IMR-90 (cell line): ENCODE measurements around the gene CYP24A1. TPM values are rescaled to one million over a fixed set of nuclear protein-coding genes. Genes with fewer than 3 reads are reported as not detected.

Experiments
- ATAC-seq: fragments of 200-7000 bp; cut with Tn5 transposase; 2 replicates; pipeline ENCODE4 v1.9.1; 2020; ENCODE audit warnings: low read depth, mild to moderate bottlenecking, moderate library complexity
- BruUV-seq: library from RNA; stranded (reverse); fragments of 400-500 nt; replicated peaks from 2 replicates; lab custom pipeline; 2021; lab: Mats Ljungman, UMichigan
- CTCF ChIA-PET: fragments of 300-600 bp; formaldehyde crosslinking; extraction: SDS; loops from one replicate; lab custom pipeline; 2021; ENCODE audit warnings: antibody characterized with exemption; lab: Yijun Ruan, JAX
- POLR2A ChIA-PET: fragments of 300-600 bp; sonication (Branson Sonifier 250); formaldehyde crosslinking; loops from one replicate; lab custom pipeline; 2022; ENCODE audit warnings: antibody characterized with exemption; ENCODE audit not compliant: unreplicated experiment; lab: Charles Lee
- DNase-seq: peaks from one replicate; pipeline ENCODE4 v3.0.0; 2013
- H2AFZ ChIP-seq: replicated peaks from 2 replicates; pipeline ENCODE3; 2013; ENCODE audit warnings: low read length, mild to moderate bottlenecking; ENCODE audit not compliant: poor library complexity
- H2AK5ac ChIP-seq: 2 replicates; pipeline ENCODE4 v1.6.1; 2013; ENCODE audit warnings: low read depth, low read length, inconsistent platforms
- H2AK9ac ChIP-seq: replicated peaks from 2 replicates; pipeline ENCODE3; 2013; ENCODE audit warnings: mild to moderate bottlenecking, low read depth, low read length, moderate library complexity; ENCODE audit not compliant: poor library complexity
- H2BK120ac ChIP-seq: 2 replicates; pipeline ENCODE4 v1.6.1; 2013; ENCODE audit warnings: low read depth, low read length, inconsistent platforms
- H2BK15ac ChIP-seq: 3 replicates; pipeline ENCODE4 v1.6.1; 2013; ENCODE audit warnings: low read depth, low read length, inconsistent platforms
- H2BK20ac ChIP-seq: 2 replicates; pipeline ENCODE4 v1.6.1; 2013; ENCODE audit warnings: low read depth, mild to moderate bottlenecking, inconsistent platforms, low read length, moderate library complexity
- H2BK5ac ChIP-seq: 2 replicates; pipeline ENCODE4 v1.6.1; 2013; ENCODE audit warnings: mild to moderate bottlenecking, low read depth, low read length, inconsistent platforms; ENCODE audit not compliant: poor library complexity, severe bottlenecking
- H3K14ac ChIP-seq: replicated peaks from 2 replicates; pipeline ENCODE4 v1.6.1; 2013; ENCODE audit warnings: low read depth, low read length, inconsistent platforms
- H3K18ac ChIP-seq: 2 replicates; pipeline ENCODE4 v1.6.1; 2013; ENCODE audit warnings: low read depth, low read length, control low read depth
- H3K23ac ChIP-seq: 2 replicates; pipeline ENCODE4 v1.6.1; 2013; ENCODE audit warnings: low read depth, low read length, inconsistent platforms
- H3K27ac ChIP-seq: 2 replicates; pipeline ENCODE4 v1.5.1; 2013; ENCODE audit warnings: mild to moderate bottlenecking, control low read depth, low read length; ENCODE audit not compliant: insufficient read depth
- H3K27me3 ChIP-seq: 2 replicates; pipeline ENCODE4 v1.6.1; 2013; ENCODE audit warnings: low read length; ENCODE audit not compliant: control insufficient read depth, insufficient read depth
- H3K36me3 ChIP-seq: 2 replicates; pipeline ENCODE4 v1.6.1; 2013; ENCODE audit warnings: low read length, mixed read lengths; ENCODE audit not compliant: control insufficient read depth, insufficient read depth
- H3K4ac ChIP-seq: 2 replicates; pipeline ENCODE4 v1.6.1; 2013; ENCODE audit warnings: low read depth, low read length, inconsistent platforms
- H3K4me1 ChIP-seq: 2 replicates; pipeline ENCODE4 v1.6.1; 2013; ENCODE audit warnings: low read length, mixed read lengths; ENCODE audit not compliant: control insufficient read depth, insufficient read depth
- H3K4me2 ChIP-seq: 2 replicates; pipeline ENCODE4 v1.6.1; 2013; ENCODE audit warnings: low read depth, mild to moderate bottlenecking, control low read depth, low read length, moderate library complexity
- H3K4me3 ChIP-seq: 2 replicates; pipeline ENCODE4 v1.5.1; 2013; ENCODE audit warnings: low read depth, mild to moderate bottlenecking, control low read depth, low read length, moderate library complexity; ENCODE audit not compliant: insufficient read depth
- H3K56ac ChIP-seq: 2 replicates; pipeline ENCODE4 v1.6.1; 2013; ENCODE audit warnings: low read length, inconsistent platforms; ENCODE audit not compliant: insufficient read depth; ENCODE audit errors: extremely low read depth
- H3K79me1 ChIP-seq, 2 experiments: 2 replicates each; pipeline ENCODE4 v1.6.1; 2013; ENCODE audit warnings: low read length in 2 of 2, inconsistent platforms in 1 of 2, low read depth in 1 of 2
- H3K9ac ChIP-seq: 2 replicates; pipeline ENCODE4 v1.6.1; 2013; ENCODE audit warnings: low read depth, low read length, control low read depth
- H3K9me1 ChIP-seq: 2 replicates; pipeline ENCODE4 v1.6.1; 2013; ENCODE audit warnings: low read length, inconsistent platforms; ENCODE audit not compliant: insufficient read depth
- H3K9me3 ChIP-seq: 2 replicates; pipeline ENCODE4 v1.6.1; 2013; ENCODE audit warnings: low read length; ENCODE audit not compliant: control insufficient read depth, insufficient read depth
- H4K20me1 ChIP-seq: 2 replicates; pipeline ENCODE4 v1.6.1; 2013; ENCODE audit warnings: low read length, inconsistent platforms; ENCODE audit not compliant: insufficient read depth
- H4K5ac ChIP-seq: 2 replicates; pipeline ENCODE4 v1.6.1; 2013; ENCODE audit warnings: mild to moderate bottlenecking, low read depth, low read length, control low read depth
- H4K8ac ChIP-seq, 2 experiments: 2 replicates each; pipeline ENCODE4 v1.6.1; 2013; ENCODE audit warnings: low read depth in 2 of 2, low read length in 2 of 2, control low read depth in 1 of 2, inconsistent platforms in 1 of 2
- H4K91ac ChIP-seq: 2 replicates; pipeline ENCODE4 v1.6.1; 2013; ENCODE audit warnings: low read depth, low read length, inconsistent platforms; ENCODE audit not compliant: insufficient read depth
- BHLHE40 ChIP-seq: fragments of 150-350 bp; IDR thresholded peaks from 2 replicates; pipeline ENCODE4 v1.6.1; 2016; ENCODE audit warnings: mild to moderate bottlenecking, low read depth, low read length
- CHD1 ChIP-seq: IDR thresholded peaks from 2 replicates; pipeline ENCODE4 v1.6.1; 2012; ENCODE audit warnings: low read depth, low read length, improper control_type of control experiment
- CTCF ChIP-seq: conservative IDR thresholded peaks from 2 replicates; pipeline ENCODE4 v1.5.1; 2012; ENCODE audit warnings: mild to moderate bottlenecking, low read depth, low read length, improper control_type of control experiment
- ELK1 ChIP-seq: fragments of 150-350 bp; IDR thresholded peaks from 2 replicates; pipeline ENCODE4 v1.6.1; 2016; ENCODE audit warnings: low read depth, mild to moderate bottlenecking, low read length, moderate library complexity, borderline replicate concordance
- MAFK ChIP-seq: IDR thresholded peaks from 2 replicates; pipeline ENCODE4 v1.6.1; 2012; ENCODE audit warnings: low read depth, low read length, improper control_type of control experiment
- MXI1 ChIP-seq: IDR thresholded peaks from 2 replicates; pipeline ENCODE4 v1.6.1; 2012; ENCODE audit warnings: low read depth, mild to moderate bottlenecking, low read length, moderate library complexity, borderline replicate concordance
- NFE2L2 ChIP-seq: fragments of 150-350 bp; IDR thresholded peaks from 2 replicates; pipeline ENCODE4 v1.6.1; 2016; ENCODE audit warnings: low read depth, mild to moderate bottlenecking, low read length
- RAD21 ChIP-seq: IDR thresholded peaks from 2 replicates; pipeline ENCODE4 v1.6.1; 2012; ENCODE audit warnings: low read length, improper control_type of control experiment
- RFX5 ChIP-seq: IDR thresholded peaks from 2 replicates; pipeline ENCODE4 v1.8.0; 2012; ENCODE audit warnings: low read depth, mild to moderate bottlenecking, low read length, moderate library complexity
- USF2 ChIP-seq: fragments of 150-350 bp; IDR thresholded peaks from 2 replicates; pipeline ENCODE4 v1.6.1; 2017; ENCODE audit warnings: mild to moderate bottlenecking, antibody characterized with exemption, low read length, low read depth
- WGBS, 2 experiments: methylation state at CpG; one replicate each; pipeline versions ENCODE4 v1.1.5 to v1.1.7; 2013; ENCODE audit warnings: missing lambda C conversion rate in 2 of 2; ENCODE audit not compliant: insufficient read length in 1 of 2; ENCODE audit errors: extremely low coverage in 2 of 2; 5-methylcytosine and 5-hydroxymethylcytosine counted together
- dilution Hi-C: fragments of 300-500 bp; cut with HindIII; formaldehyde crosslinking; loops from one replicate; pipeline ENCODE4 v1.14.3; 2018; ENCODE audit warnings: low sequenced_read_pairs; ENCODE audit not compliant: unreplicated experiment
- in situ Hi-C: fragments of 300-500 bp; cut with MboI; formaldehyde crosslinking; loops from 3 replicates; pipeline ENCODE4 v1.14.3; 2019; ENCODE audit warnings: low sequenced_read_pairs, inconsistent platforms, mixed read lengths
- intact Hi-C: fragments of 100-400 bp; cut with micrococcal nuclease; formaldehyde crosslinking; loops from 2 replicates; pipeline ENCODE4 v1.10.0; 2022
- polyA plus RNA-seq, 3 experiments: library from polyadenylated mRNA; depleted of rRNA; stranded (reverse); fragments of >200 nt; gene quantifications; 2 replicates each; pipeline ENCODE4 v1.2.3, GENCODE V29; 2012; ENCODE audit warnings: low replicate concordance in 1 of 3
- total RNA-seq: library from RNA; depleted of rRNA; stranded (reverse); fragments of >200 nt; gene quantifications from 2 replicates; pipeline ENCODE4 v1.2.3, GENCODE V29; 2012

CYP24A1 gene
- total and polyA plus RNA-seq, 2 of the 4 experiments (the other 2 are of a cell fraction): not detected

- no peaks in the 10 kb centered on the region for H3K79me1 ChIP-seq
- no peak overlapping the region for H2BK5ac ChIP-seq
- no peak overlapping the region for H3K4me3 ChIP-seq
- no peak overlapping the region for H3K9ac ChIP-seq
- H2BK120ac ChIP-seq: no peak overlapping the region
- ChIA-PET POLR2A (no interaction called here), CTCF (interaction anchor here (1.2 kb wide), 1 partner anchor 10 kb away, joined by 3 read pairs; no protein-coding TSS in a partner anchor)
- H3K4me2 ChIP-seq: no peak overlapping the region
- no peaks in the 10 kb centered on the region for H3K9me1 ChIP-seq
- no peak overlapping the region for H3K56ac ChIP-seq
- H4K20me1 ChIP-seq: no peaks in the 10 kb centered on the region
- H2AK9ac ChIP-seq: no peak overlapping the region
- peaks cover 29% of the 10 kb centered on the region for H3K27me3 ChIP-seq
- H2BK20ac ChIP-seq: no peak overlapping the region
- no peak overlapping the region for H2AK5ac ChIP-seq
- no peak for ATAC-seq
- H3K14ac ChIP-seq: no peak overlapping the region
- WGBS, 2 experiments: no CpG with 5 or more reads among the region's 3 CpGs
- intact Hi-C loops (no loop called here), in situ Hi-C loops (no loop called here), dilution Hi-C loops (no loop called here)
- TF ChIP-seq RFX5 (no peak), CTCF (no peak), RAD21 (no peak), BHLHE40 (no peak), USF2 (no peak), MXI1 (no peak), CHD1 (no peak), ELK1 (no peak), NFE2L2 (no peak), MAFK (no peak)
- no peak overlapping the region for H3K27ac ChIP-seq
- H4K91ac ChIP-seq: no peak overlapping the region
- H3K18ac ChIP-seq: no peak overlapping the region
- no peaks in the 10 kb centered on the region for H3K4me1 ChIP-seq
- H4K5ac ChIP-seq: no peak overlapping the region
- H2AFZ ChIP-seq: no peak overlapping the region
- H3K4ac ChIP-seq: no peak overlapping the region
- H4K8ac ChIP-seq: no peak overlapping the region
- no peak overlapping the region for H3K23ac ChIP-seq
- BruUV-seq: no TSS peak
- DNase-seq: no peak
- no peaks in the 10 kb centered on the region for H3K36me3 ChIP-seq
- no peak overlapping the region for H2BK15ac ChIP-seq
- H3K9me3 ChIP-seq: no peaks in the 10 kb centered on the region
Measured at GRCh38 chr20:54158226-54158625, 15.6 kb downstream of the CYP24A1 start.
